Putamen (tissue), 1 donor: ENCODE data around the gene SHC1.

Source experiments
- DNase-seq: peaks from one replicate; pipeline ENCODE4 v3.0.0-alpha.2; 2016; ENCODE audit warnings: low spot score

Gene SHC1

DNA sequence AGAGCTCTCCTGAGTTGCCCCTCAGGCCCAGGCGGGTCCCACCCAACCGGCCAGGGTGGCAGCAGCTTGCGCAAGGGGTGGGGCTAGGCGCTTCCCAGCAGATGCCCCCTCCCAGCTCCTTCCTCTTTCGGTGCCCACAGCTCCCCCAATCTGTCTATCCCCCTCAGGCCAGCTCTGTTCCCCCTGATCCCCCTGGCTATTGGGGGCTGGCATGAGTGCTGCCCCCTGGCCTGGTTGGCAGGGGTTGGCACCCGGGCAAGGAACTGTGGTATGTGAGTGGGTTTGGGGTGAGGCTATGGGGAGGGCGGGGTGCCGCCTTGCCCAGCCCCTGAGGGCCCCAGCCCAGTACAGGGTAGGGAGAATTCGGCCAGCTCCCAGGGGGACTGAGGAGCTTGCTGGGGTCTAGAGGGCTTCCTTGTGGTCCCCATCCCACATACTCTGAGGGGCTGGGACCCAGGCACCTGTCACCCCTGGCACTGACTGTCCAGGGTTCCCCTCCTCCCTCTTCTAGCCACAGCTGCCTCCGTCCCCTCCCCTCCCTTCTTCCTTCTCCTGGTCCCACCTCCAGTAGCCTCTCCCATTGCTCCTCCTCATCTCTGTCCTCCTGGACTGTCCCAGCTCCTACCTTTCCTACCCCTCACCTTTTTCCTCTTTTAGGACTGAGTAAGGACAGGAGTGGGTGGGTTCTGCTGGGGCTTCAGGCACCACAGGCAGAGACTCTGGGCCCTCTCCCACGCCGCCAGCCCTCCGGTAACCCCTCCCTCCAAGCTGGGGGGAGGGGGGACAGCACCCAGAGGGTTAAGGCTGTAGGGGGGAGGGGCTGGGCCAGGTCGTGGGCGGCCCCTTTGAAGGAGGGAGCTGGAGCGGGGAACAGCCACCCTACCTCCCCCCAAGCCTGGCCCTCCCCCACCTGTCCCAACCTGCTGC, 37.7 kb upstream of the SHC1 start:
- DNase-seq = no peak

DNA sequence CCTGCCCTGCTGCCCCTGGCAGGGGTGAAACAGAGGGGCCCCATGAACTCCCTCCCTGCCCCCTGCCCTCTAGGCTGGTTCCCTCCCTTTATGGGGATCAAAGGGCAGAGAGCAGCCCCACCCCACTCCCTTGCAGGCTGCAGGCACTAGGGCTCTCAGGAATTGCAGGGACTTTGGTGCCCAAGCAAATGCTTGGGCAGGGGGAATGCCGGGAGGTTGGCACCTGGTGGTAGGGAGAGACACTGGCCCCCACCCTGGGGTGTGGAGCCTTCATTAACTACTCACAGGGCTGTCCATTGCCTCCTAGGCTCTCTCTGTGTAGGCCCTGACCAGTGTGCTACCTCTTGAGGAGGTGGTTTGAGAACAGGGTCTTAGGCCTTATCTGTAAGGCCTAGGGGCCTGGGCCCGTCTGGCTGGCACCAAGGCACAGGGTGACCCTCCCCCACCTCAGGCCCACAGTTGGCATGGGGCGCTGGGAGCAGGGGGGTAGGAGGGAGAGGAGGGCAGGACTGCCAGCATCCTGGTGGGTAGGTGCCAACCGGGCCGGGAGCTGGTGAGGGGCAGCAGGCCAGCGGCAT, 36.8 kb upstream of the SHC1 start:
- no peak for DNase-seq

DNA sequence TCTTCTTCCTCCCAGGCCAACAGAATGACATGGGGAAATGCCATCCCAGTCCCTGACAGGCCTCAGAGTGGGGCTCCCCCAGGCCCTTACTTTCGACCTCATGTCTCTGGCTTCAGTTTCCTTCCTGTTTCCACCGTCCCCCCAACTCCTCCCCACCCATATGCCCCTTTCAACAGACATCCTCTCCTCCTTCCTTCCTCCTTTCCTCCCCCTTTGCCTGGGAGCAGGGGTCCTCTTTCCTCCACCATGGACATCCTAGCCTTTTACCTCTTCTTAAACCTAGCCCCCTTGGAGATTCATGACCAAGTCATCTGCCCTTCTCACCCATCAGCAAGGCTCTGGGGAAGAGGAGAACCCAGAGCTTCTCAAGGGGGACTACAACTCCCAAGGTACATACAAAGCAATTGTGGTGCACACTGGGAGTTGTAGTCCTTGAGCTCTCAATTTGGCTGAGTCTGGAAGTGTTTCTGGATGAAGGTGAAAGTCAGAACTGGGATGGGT, 36.1 kb upstream of the SHC1 start:
- peak; percentile 66 for DNase-seq

DNA sequence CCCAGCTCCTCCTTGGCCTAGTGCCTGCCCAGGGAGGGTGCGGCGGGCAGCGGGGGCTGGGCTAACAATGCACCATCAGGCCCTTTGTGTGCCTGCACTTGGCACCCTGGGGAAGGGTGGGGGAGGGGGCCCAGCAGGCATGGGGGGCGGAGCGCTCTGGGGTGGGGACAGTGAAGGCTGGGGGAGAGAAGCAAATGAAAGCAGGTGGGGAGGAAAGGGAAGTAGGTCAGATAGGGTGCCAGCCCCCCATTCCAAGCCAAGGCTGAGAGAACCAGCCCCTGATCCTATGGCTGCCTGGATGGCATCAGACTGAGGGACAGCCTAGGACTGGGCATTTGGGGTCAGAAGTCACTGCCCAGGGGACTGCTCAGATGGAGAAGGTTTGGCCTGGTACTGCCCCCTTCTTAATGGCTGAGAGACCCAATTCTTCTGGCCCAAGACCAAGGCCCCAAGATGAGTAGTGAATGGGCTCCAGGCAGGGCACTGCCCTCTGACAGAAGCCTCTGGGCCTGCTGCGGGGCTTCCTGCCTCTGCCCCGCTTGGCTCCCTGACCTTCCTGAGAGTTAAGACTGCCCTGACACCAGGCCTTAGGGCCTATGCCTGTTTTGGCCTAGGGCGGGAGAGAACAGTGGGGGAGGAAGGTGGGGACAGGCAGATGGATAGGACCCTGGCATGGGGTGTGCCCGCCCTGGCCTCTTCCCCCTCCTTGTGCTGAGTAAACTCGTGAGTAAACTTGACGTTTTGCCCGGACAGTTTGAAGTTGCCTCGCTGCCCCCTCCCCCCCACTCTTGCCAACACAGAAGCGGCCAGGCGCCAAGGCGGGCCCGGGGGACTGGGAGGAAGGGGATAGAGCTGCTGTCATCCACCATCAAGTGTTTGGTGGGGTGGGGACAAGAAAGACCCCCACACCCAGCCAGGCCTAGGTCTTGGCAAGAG, 34.8 kb upstream of the SHC1 start:
- DNase-seq = peak; percentile 84

DNA sequence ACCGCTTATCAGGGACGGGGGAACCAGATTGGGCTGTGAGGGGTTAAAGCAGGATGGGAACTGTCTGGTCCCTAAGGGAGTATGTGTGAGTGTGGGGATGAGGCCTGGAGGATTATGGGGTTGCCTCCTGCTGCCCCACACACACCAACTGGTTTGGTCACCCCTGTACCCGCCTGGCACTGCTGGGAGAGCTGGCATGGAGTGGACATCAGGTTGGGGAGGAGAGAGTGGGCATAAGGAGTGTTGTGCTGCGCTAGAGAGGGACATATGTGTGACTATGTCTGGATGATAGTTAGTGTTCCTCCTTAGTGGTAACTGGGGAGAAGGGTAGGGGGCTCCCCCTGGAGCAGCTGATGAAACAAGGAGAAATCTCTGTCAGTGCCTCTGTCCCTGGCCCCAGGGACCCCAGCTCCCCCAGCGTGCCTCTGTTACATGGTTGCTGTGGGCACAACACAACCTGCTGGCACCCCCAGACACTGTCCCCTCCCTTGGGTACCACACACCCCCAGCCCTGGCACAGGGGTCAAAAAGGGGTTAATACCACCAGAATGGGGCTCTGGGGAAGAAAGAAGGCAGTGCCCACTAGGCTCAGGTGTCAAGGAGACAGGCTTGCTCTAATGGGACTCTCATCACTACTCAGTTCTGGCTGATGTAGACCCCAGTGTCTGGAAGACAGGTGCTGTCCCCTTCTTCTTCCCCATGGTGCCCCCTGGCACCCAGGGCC, 34.0 kb upstream of the SHC1 start:
- no peak for DNase-seq

DNA sequence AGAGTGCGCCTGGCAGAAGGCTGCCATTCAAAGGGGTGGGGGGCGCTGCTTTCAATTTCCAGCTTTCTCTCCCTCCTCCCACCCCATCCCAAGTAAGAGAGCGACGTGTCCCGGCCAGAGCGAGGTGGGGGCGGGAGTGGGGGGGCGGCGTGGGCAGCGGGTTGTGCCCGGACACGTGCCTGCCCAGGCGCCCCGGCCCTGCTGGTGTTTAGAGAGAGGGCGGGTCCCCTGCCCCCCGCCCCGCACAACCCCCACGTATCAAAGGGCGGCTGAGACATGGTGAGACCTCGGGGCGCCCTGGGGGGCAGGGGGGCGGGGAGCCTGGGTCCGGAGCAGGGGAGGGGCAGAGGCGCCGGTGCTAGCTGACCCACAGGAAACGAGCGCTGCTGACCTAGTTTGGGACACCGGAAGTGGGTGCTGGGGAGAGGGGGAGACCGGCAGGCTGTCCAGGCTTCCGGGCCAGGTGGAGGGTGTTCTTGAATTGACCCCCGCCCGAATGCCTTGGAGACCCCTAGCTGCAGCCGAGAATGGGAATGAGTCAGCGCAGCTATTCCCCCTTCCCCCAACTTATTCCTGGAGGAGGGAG, 33.3 kb upstream of the SHC1 start:
- peak; percentile 66 for DNase-seq

DNA sequence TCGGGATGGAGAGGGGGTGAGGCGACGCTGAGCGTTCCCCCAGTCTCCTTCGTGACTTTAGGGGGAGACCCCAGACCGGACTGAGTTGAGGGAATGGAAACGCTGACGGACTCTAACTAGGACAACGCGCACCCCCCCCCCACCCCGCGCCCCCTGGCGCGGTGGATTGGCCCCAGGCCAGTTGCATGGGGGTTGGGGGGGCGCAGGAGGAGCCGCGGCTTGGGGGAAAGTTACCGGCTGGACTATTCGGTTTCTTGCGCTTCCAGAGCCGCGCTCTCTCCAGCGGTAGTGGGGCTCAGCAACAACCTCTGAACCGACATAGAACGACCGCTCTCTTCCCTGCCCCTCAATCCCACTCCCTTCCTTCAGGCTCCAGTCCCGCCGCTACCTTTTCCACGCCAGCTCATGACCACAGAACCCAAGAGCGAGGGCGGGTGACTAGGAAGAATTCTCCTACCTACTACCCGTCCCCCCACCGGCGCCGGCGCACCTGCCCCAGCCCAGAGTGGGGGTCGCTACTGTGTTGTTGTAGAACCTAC, 32.7 kb upstream of the SHC1 start:
- no peak for DNase-seq

DNA sequence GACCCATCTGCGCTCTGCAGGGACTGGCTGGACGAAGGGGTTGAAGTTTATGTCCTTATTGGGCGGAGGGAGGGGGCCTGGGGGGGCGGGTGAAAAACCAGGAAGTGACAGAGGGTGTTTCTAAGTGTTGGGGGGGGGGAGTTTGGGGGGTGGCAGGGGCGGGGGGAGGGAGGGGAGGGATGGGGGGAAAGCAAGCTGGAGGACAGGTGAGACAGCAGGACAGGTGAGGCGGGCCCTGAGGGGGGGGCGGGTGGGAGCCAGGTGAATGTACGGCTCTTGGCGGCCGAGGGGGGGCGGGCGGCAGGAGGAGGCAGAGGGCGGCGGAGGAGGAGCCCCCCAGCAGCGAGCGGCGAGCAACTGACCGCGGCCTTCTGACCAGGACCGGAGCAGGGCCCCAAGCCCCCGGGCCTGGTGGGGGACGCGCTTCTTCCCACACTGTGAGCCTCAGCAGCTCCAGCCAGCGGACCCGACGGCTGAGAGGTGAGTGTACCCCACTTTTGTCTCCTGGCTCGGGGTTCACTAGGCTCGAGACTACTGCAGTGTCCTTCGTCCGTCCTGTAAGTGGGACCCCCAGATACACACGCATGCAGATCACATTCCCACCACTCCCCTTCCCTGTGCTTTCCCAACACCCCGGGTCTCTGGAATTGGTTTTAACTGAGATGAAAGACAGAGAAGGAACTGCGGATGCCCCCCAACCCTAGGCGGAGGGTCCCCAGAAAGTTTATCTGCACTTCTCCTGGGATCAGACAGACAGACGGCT, 32.1 kb upstream of the SHC1 start, which contains the start of gene ZBTB7B:
TSS of gene ZBTB7B (plus strand) at position 339 of the 763 bp plus-strand sequence. CDS start 11,859 bp downstream, outside the sequence.
- DNase-seq = no peak

DNA sequence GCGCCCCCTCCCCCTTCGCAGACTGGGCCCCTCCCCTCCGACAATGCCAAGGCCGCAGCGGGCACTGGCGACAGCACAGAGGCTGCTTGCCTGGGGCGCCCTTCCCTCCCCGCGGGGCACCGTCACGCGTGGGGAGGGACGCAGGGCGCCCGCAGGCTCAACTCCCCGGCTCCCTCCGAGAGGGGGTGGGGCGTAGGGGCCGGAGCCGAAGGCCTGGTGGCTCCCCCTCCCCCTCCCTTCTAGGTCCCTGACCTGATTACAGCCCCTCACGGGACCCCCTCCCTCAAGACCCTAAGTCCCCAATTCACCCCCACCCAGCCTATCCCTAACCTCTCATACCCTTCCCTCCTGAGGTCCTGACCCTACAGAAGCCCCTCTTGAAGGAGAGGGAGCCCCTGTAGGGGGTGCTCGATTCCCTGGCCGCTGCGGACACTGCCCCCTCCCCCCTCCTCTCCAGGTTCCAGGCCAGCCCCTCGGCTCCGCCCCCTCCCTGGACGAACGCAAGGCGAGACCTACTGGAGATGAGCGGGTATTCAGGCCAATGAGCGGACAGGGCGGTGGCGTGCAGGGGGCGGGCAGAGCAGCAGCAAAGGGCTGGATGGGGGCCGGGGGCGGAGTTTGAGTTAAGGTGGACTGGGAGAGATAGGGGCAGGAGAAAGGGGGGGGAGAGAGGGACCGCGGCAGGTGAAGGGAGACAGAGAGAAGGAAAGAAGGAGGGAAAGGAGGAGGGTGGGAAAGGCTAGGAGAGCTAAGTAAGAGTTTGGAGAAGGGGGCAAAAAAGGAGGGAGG, 31.3 kb upstream of the SHC1 start:
- peak; percentile 100 for DNase-seq

DNA sequence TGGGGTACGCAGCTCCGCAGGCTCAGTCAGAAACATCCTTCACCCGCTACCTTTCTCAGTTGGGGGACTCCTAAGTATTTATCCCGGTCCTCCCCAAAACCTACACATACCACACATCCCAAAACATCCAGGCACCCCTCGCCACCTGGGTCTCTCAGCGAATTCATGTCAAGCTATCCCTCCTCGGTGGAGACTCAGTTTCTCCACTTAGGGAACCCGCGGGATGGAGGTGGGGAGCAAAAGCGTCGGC, 30.8 kb upstream of the SHC1 start:
- no peak for DNase-seq

DNA sequence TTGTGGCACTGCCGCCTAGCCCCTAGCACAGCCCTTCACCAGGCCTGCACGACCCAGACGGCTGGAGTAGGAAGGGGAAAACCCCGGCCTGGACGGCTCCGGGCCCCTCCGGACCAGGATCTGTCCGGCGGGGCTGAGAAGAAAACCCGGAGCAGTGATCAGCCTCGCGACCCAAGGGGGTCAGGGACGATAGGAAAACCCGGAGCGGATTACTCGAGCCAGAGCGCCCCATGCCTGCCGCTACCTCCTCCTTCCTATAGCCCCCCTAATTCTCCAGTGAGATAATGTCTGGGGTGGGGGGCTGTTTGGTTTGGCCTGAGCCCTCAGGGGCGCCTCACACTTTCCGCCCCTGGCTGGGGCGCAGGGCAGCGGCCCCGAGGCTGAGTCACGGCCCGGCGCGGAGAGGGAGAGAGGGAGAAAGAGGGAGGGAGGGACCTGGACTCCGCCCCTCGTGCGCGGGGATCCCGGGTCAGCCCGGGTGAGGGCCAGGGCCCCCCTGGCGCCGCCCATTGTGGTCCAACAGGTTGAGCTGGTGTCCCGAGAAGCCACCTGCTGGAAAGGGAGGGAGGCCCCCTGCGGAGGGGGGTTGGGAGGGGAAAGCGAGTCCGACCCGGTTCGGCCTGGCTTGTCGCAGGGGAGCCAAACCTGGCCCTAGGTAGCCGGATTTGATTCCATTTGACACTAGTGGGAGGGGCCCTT, 30.3 kb upstream of the SHC1 start:
- DNase-seq = peak; percentile 86

DNA sequence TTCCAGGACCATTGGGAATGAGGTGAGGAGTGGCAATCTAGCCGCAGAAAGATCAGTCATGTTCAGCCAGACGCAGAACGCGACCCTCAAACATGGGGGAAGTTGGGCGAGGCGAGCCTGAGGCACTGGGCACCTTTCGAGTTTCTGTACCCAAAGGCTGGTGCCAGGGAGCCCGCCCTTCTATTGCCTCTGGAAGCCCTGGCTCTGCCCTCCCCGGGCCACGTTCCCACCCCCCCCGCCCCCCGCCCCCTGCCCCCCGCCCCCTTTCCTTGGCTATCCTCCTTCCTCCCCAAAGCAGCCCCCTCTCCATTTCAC, 29.8 kb upstream of the SHC1 start:
- DNase-seq = no peak

DNA sequence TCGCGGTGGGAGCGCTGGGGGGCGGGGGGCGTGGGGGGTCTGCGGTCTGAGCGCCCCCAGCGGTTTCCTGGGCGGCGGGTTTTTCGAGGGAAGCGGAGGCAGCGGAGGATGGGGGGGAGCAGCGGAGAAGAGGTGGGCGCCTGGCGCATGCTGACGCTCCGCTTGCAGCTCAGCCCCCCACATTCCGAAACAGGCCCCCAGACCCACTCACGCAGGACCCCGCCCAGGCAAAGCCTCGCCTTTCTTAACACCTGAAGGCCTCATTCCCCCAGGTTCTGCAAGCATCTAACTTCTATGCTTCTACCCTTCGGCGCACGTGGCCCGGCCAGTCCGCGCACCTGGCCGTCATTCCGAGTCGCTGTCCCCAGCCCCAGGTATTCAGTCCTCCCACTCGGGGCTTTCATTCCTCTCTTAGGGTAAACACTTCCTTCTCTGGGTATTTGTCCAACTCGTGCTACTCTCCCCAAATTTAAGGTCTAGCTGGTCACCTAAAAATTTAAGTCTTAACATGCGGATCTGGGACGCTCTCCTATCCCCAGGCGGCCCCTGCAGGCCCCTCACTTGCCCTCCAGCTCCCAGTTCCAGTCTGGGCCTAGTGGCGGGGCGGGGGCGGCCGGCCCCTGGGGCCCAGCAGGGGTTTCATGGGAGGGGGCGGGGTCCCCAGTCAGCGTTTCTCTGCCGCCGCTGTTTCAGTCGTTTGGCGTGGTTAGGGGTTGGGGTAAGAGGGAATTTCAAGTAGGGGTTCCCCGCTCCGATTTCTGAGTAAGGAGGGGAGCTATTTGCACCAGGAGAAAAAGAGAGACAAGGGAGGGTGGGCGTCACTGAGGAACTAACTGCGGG, 29.2 kb upstream of the SHC1 start:
- DNase-seq = no peak

DNA sequence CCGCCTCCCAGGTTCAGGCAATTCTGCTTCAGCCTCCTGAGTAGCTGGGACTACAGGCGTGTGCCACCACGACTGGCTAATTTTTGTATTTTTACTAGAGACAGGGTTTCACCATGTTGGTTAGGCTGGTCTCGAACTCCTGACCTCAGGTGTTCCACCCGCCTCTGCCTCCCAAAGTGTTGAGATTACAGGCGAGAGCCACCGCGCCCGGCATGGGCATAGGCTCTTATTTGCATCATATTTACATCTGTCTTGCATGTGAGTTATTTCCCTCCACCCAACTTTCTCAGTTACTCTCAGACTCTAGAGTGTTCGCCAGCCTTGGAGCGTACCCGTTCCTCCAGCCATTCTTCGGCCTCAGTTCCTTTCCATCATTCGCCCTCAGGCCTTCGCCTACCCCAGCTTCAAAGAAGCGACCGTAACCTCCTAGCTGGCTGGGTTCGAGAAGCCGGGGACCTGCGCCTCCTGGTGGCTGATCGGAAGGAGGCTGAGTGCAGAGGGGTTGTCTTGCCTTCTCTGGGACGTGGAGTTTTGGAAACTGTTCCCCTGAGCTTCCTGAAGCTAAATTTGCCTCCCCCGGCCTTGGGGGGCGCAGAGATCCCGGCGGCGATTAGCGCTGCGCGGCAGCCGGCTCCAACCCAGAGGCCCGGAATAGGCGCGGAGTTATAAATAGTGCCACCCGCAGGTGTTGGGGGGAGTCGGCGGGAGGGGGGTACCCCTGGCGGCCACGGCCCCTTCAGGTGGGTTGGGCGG, 28.4 kb upstream of the SHC1 start:
- DNase-seq = peak; percentile 73

DNA sequence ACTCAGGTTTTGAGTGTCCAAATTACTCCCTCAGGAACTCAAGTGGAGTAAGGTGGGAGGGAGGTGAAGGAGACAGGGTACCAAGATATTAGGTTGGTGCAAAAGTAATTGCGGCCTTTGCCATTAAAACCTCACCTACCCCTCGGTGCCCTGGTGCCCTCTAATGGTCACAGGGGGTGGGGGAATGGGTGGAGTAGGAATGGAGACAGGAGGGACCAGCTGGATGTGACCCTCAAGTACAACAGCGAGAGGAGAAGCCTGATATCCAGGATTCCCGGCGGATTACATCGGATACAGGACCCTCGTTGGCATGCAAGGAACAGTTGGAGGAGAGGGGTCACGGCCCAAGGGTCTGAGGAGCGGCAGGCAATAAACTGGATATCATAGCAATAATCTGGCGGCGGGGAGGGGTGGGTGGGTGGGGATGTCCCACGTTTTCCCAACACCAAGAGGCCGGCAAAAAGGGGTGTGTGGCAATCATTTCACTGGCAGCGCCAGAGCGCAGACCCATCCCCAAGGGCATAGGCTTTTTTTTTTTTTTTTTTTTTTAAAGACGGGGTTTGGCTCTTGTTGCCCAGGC, 27.7 kb upstream of the SHC1 start:
- DNase-seq = no peak

DNA sequence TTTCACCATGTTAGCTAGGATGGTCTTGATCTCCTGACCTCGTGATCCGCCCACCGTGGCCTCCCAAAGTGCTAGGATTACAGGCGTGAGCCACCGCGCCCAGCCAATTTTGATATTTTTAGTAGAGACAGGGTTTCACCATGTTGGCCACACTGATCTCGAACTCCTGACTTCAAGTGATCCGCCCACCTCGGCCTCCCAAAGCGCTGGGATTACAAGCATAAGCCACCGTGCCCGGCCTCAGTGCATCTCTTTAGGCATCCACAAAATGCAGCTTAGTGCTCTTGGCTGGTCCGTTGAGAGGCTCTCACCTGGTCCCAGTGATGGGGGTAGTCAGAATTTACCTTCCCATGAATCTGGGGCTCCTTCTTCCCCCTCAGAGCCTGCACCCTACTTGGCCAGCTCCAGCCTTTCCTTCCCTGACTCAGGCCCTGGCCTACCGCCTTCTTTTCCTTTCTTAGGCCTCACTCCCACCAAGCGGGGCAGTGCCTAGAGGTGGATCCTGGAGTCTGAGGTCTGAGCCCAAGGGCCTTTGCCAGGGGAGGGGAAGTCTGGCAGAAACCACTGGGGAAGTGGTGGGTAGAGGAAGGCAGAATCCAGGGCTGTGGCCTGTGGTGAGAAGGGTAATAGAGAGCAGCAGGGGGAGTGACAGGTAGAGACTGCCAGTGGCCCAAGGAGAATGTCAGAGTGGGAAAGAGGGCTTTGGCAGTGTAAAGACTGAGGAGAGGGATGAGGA, 26.6 kb upstream of the SHC1 start:
- DNase-seq = no peak
